OCI-LY1 (cell line): ENCODE results near the gene RREB1.
A peak's percentile ranks its signal among the peaks of the same experiment; 100 is the strongest.

Experiments used
- H2AFZ ChIP-seq: fragments of 200-600 bp; sonication (generic), shearing (Covaris generic); 2 replicates; pipeline ENCODE4 v1.6.0; 2014; ENCODE audit warnings: antibody characterized with exemption, mild to moderate bottlenecking, low read length
- H3F3A ChIP-seq: fragments of 200-600 bp; sonication (generic), shearing (Covaris generic); 2 replicates; pipeline ENCODE4 v1.6.0; 2014; ENCODE audit warnings: mild to moderate bottlenecking, antibody characterized with exemption, low read length, moderate library complexity; ENCODE audit not compliant: insufficient read depth
- H3K27ac ChIP-seq: fragments of 200-600 bp; sonication (generic); 2 replicates; pipeline ENCODE4 v1.5.1; 2014; ENCODE audit warnings: low read length, mixed run types, mild to moderate bottlenecking, low read depth; ENCODE audit not compliant: poor library complexity, severe bottlenecking
- H3K27me3 ChIP-seq: fragments of 200-600 bp; sonication (generic); 2 replicates; pipeline ENCODE4 v1.6.0; 2014; ENCODE audit warnings: antibody characterized with exemption, mild to moderate bottlenecking, low read length, moderate library complexity; ENCODE audit not compliant: insufficient read depth
- H3K36me3 ChIP-seq: fragments of 200-600 bp; sonication (generic); 2 replicates; pipeline ENCODE4 v1.6.1; 2014; ENCODE audit warnings: mild to moderate bottlenecking, antibody characterized with exemption, low read length, moderate library complexity, mixed read lengths; ENCODE audit not compliant: insufficient read depth
- H3K4me1 ChIP-seq: fragments of 200-600 bp; sonication (generic); 2 replicates; pipeline ENCODE4 v1.5.1; 2014; ENCODE audit warnings: mild to moderate bottlenecking, low read length, moderate library complexity; ENCODE audit not compliant: insufficient read depth, severe bottlenecking
- H3K4me2 ChIP-seq: fragments of 200-600 bp; sonication (generic), shearing (Covaris generic); 2 replicates; pipeline ENCODE4 v1.6.1; 2014; ENCODE audit warnings: low read length
- H3K4me3 ChIP-seq: fragments of 200-600 bp; sonication (generic); 2 replicates; pipeline ENCODE4 v1.5.1; 2014; ENCODE audit warnings: low read length, low read depth, mild to moderate bottlenecking, mixed read lengths; ENCODE audit not compliant: poor library complexity, severe bottlenecking
- H3K79me2 ChIP-seq: fragments of 200-600 bp; shearing (Covaris generic); 2 replicates; pipeline ENCODE4 v1.6.1; 2016; ENCODE audit warnings: mixed run types, low read length, mixed read lengths; ENCODE audit not compliant: insufficient read depth
- H3K9ac ChIP-seq: fragments of 200-600 bp; sonication (generic), shearing (Covaris generic); 2 replicates; pipeline ENCODE4 v1.6.1; 2014; ENCODE audit warnings: mild to moderate bottlenecking, low read length, mixed read lengths
- H3K9me2 ChIP-seq: fragments of 200-600 bp; sonication (generic), shearing (Covaris generic); 2 replicates; pipeline ENCODE4 v1.6.1; 2014; ENCODE audit warnings: low read depth, mild to moderate bottlenecking, low read length, mixed read lengths
- H3K9me3 ChIP-seq: fragments of 200-600 bp; shearing (Covaris generic); 2 replicates; pipeline ENCODE4 v1.6.1; 2014; ENCODE audit warnings: low read length, mixed read lengths
- H4K20me1 ChIP-seq: fragments of 200-600 bp; sonication (generic), shearing (Covaris generic); 2 replicates; pipeline ENCODE4 v1.6.0; 2016; ENCODE audit warnings: mild to moderate bottlenecking, low read length; ENCODE audit not compliant: insufficient read depth
- EZH2 ChIP-seq: fragments of 200-600 bp; sonication (generic), shearing (Covaris generic); IDR thresholded peaks from 2 replicates; pipeline ENCODE4 v1.8.0; 2017; ENCODE audit warnings: borderline replicate concordance, mixed run types, mild to moderate bottlenecking, antibody characterized with exemption, low read length, moderate library complexity, mixed read lengths
- TF ChIP-seq, protein P1 (sequence below): fragments of 200-600 bp; sonication (generic), shearing (Covaris generic); IDR thresholded peaks from 2 replicates; pipeline ENCODE4 v1.5.1; 2017; ENCODE audit warnings: mild to moderate bottlenecking, antibody characterized with exemption, low read length, moderate library complexity, mixed read lengths

RREB1 gene

DNA sequence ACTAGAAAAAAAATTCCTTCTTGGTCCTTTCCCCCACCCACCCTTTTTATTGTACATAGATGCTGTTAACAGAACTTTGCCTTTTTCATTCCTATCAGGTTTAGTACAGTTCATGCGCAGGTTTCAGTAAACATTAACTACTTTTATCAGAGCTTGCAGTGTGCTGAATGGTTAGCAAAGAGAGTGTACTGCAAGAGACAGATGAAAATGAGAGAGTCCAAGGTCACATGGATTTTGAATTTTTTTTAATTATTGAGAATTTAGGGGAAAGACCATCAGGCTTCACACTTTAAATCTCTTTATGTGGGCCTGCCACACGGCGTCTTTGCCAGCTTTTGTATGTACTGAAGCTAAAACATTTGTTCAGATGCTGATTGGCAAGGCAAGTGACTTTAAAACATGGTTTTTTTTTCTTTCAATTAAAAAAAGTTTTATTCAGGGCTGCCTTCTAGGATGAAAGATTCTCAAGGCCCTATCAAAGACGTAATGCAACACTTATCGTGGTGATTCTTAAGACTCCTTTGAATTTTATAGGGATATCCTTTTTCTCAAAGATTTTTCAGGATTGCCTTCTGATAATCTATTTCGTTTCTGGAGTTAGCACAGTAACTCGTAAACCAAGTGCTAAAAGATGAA lies 32.2 kb downstream of the RREB1 start:
- Histone ChIP-seq H3K36me3 (no peaks in the 10 kb centered on the region), H3K4me1 (peaks cover 58% of the 10 kb centered on the region), H4K20me1 (0 out of 2 replicates have a peak, but pooled peaks cover 5% of the 10 kb centered on the region), H3K9ac (peak overlapping the region; percentile 60; the same call in 1 of the 2 replicates), H3F3A (no peaks in the 10 kb centered on the region), H2AFZ (no peak overlapping the region), H3K27ac (no peak overlapping the region), H3K27me3 (peaks cover 5% of the 10 kb centered on the region; the same call in 1 of the 2 replicates), H3K9me2 (no peaks in the 10 kb centered on the region), H3K4me2 (peak overlapping the region; percentile 89; the same call in 1 of the 2 replicates), H3K79me2 (0 out of 2 replicates have a peak, but pooled peaks cover 7% of the 10 kb centered on the region), H3K4me3 (peak overlapping the region; percentile 65), H3K9me3 (no peaks in the 10 kb centered on the region)
- TF ChIP-seq, protein P1, sequence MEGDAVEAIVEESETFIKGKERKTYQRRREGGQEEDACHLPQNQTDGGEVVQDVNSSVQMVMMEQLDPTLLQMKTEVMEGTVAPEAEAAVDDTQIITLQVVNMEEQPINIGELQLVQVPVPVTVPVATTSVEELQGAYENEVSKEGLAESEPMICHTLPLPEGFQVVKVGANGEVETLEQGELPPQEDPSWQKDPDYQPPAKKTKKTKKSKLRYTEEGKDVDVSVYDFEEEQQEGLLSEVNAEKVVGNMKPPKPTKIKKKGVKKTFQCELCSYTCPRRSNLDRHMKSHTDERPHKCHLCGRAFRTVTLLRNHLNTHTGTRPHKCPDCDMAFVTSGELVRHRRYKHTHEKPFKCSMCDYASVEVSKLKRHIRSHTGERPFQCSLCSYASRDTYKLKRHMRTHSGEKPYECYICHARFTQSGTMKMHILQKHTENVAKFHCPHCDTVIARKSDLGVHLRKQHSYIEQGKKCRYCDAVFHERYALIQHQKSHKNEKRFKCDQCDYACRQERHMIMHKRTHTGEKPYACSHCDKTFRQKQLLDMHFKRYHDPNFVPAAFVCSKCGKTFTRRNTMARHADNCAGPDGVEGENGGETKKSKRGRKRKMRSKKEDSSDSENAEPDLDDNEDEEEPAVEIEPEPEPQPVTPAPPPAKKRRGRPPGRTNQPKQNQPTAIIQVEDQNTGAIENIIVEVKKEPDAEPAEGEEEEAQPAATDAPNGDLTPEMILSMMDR: no peak
- no peak for TF ChIP-seq EZH2

DNA sequence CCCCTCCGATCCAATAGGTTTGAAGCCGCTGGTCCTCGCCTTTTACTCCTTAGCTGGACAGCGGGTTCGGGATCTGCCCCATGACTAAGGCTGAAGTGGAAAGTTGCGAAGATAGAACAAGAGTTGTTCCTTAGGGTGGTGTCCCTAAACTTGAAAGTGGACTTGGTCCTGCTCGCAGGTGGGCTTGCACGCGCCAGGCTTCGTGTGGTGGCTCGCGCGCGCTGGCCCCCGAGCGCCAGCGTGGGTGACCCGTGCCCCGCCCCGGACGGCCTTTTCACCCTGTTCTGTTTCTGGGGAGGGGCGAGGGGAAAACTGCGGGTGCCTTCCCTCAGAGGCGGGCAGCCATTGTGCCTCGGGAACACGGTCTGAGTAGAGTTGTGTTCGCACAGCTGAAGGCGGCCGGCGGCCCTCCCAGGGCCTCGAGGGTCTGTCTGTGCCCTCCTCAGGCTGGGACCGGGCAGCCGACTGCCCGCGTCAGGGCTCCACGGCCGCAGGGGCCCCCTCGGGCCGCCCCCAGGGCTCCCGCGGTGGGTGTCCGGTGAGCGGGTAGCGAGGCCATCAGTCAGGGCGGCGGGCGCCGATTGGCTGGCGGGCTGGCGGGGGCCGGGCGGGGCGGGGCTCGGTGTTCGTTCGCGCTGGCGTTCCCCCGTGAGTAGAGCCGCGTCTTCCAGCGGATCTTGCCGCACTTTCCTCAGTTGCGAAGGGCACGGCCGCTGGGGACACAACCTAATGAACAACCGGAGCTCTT lies 33.0 kb downstream of the RREB1 start:
- Histone ChIP-seq H3K9ac (peak overlapping the region; percentile 60), H3K4me2 (peak overlapping the region; percentile 89), H3K4me1 (peaks cover 65% of the 10 kb centered on the region), H2AFZ (no peak overlapping the region), H3F3A (no peaks in the 10 kb centered on the region), H3K79me2 (0 out of 2 replicates have a peak, but pooled peaks cover 7% of the 10 kb centered on the region), H3K9me3 (no peaks in the 10 kb centered on the region), H3K9me2 (no peaks in the 10 kb centered on the region), H3K36me3 (no peaks in the 10 kb centered on the region), H3K27ac (no peak overlapping the region), H3K27me3 (0 out of 2 replicates have a peak, but pooled peaks cover 5% of the 10 kb centered on the region), H4K20me1 (no peaks in the 10 kb centered on the region), H3K4me3 (peak overlapping the region; percentile 65)
- TF ChIP-seq EZH2: no peak
- TF ChIP-seq, protein P1: no peak

DNA sequence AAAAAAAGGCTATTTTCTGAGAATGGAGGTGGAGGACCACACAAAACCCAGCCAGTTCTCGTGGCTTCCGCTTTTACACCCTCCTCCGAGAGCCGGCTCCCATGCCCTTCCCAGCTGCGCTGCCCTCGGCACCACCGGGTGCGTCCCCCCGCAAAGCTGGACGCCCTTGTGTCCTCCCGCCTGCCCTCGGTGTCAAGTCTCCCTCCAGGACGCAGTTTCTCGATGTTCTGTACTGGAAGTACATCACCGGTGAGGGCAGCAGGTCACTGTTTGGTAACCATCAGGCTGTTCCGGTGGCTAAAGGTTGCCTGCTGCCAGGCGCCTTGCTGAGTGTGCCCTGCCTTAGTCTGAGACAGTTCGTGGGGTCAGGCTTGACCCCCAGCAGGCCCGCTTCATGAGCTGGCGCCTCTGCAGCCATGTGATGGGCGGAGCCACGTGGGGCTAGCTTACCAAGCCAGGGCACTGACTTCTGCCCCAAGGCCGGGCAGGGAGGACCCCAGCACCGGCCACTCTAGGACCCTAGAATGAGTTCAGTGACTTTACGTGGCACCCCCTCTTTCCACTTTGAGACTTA lies 34.6 kb downstream of the RREB1 start:
- no peaks in the 10 kb centered on the region for H3F3A ChIP-seq
- no peak overlapping the region for H3K4me3 ChIP-seq
- no peaks in the 10 kb centered on the region for H3K9me3 ChIP-seq
- H2AFZ ChIP-seq: no peak overlapping the region
- H3K4me1 ChIP-seq: peaks cover 65% of the 10 kb centered on the region
- no peak overlapping the region for H3K9ac ChIP-seq
- no peak overlapping the region for H3K4me2 ChIP-seq
- no peaks in the 10 kb centered on the region for H3K36me3 ChIP-seq
- H3K27ac ChIP-seq: no peak overlapping the region
- 0 out of 2 replicates have a peak, but pooled peaks cover 5% of the 10 kb centered on the region for H3K27me3 ChIP-seq
- TF ChIP-seq EZH2: no peak
- TF ChIP-seq, protein P1: no peak
- no peaks in the 10 kb centered on the region for H4K20me1 ChIP-seq
- 0 out of 2 replicates have a peak, but pooled peaks cover 9% of the 10 kb centered on the region for H3K79me2 ChIP-seq
- H3K9me2 ChIP-seq: no peaks in the 10 kb centered on the region
